ENCODE data around the gene NPFF. TPM values are rescaled to one million over a fixed set of nuclear protein-coding genes. Genes with fewer than 3 reads are reported as not detected.

NPFF gene
- total and polyA plus RNA-seq, 2 donors (not counting 3 experiments of a cell fraction or from before 2014, with no cell fraction given) = not detected

DNA sequence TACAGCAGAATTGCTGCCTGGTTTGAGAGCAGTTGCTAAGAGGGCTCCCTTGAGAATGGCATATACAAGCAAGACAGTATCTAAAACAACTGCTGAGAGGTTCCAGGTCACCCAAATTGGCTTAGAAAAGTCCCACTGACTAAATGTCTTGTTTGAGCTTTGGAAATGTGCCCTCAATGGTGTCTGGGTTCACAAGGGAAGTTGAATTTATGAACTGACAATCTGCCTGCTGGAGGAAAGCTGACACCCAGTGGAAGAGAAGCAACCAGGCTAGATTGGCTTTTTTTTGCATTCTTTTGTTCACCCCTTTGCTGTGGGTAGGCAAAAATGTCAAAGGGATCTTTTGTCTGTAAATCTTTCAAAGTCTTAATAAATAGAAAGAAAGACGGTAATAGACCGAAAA, 44.6 kb upstream of the NPFF start:
- no peak overlapping the region for H3K27ac ChIP-seq (ENCODE audit: insufficient read depth, low read depth, low read length)
- no peak for FAIRE-seq
- intact Hi-C loops (cut with micrococcal nuclease) (no loop called here), dilution Hi-C loops (cut with MboI; ENCODE audit: extremely low pct_ligation_motif_present, low sequenced_read_pairs) (no loop called here)
- no peak overlapping the region for H3K4me3 ChIP-seq (replicated peaks in 1 of 3; ENCODE audit: insufficient read depth in 1 of 3, low read depth in 1 of 3, low read length in 3 of 3)
- no peak overlapping the region for H2AFZ ChIP-seq (ENCODE audit: low read depth, low read length)
- H3K79me2 ChIP-seq (ENCODE audit: control insufficient read depth, insufficient read depth, low read length) = no peaks in the 10 kb centered on the region
- peaks cover 12% of the 10 kb centered on the region in 2 experiments for H3K36me3 ChIP-seq (ENCODE audit: control insufficient read depth in 2 of 2, extremely low read depth in 1 of 2, insufficient read depth in 2 of 2, low read length in 2 of 2)
- POLR2A ChIA-PET = no interaction called here
- no peaks in the 10 kb centered on the region for H3K9me1 ChIP-seq (replicated peaks; ENCODE audit: control insufficient read depth, extremely low read depth, insufficient read depth, low read length)
- no peak overlapping the region for H3K4me2 ChIP-seq (ENCODE audit: insufficient read depth, low read length)
- H4K20me1 ChIP-seq (replicated peaks; ENCODE audit: control insufficient read depth, extremely low read depth, insufficient read depth, low read length) = no peaks in the 10 kb centered on the region
- no TSS peak for BruUV-seq (replicated peaks)
- TF ChIP-seq, protein P1, sequence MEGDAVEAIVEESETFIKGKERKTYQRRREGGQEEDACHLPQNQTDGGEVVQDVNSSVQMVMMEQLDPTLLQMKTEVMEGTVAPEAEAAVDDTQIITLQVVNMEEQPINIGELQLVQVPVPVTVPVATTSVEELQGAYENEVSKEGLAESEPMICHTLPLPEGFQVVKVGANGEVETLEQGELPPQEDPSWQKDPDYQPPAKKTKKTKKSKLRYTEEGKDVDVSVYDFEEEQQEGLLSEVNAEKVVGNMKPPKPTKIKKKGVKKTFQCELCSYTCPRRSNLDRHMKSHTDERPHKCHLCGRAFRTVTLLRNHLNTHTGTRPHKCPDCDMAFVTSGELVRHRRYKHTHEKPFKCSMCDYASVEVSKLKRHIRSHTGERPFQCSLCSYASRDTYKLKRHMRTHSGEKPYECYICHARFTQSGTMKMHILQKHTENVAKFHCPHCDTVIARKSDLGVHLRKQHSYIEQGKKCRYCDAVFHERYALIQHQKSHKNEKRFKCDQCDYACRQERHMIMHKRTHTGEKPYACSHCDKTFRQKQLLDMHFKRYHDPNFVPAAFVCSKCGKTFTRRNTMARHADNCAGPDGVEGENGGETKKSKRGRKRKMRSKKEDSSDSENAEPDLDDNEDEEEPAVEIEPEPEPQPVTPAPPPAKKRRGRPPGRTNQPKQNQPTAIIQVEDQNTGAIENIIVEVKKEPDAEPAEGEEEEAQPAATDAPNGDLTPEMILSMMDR (IDR thresholded peaks at IDR 0.05; ENCODE audit: extremely low read depth in 1 of 2, insufficient read depth in 1 of 2, low read depth in 1 of 2, low read length in 2 of 2) = no peak
- TF ChIP-seq, protein P2, sequence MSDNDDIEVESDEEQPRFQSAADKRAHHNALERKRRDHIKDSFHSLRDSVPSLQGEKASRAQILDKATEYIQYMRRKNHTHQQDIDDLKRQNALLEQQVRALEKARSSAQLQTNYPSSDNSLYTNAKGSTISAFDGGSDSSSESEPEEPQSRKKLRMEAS (IDR thresholded peaks at IDR 0.05; ENCODE audit: insufficient read depth, insufficient read length) = no peak
- TF ChIP-seq EZH2 (IDR thresholded peaks at IDR 0.05; ENCODE audit: borderline replicate concordance, low read depth, low read length, severe bottlenecking) (no peak), GATA2 (IDR thresholded peaks at IDR 0.05; ENCODE audit: insufficient read depth, insufficient read length, low read depth, low read length) (no peak), POLR2AphosphoS5 (IDR thresholded peaks at IDR 0.05; ENCODE audit: insufficient read depth, low read depth, low read length) (no peak), MYC (IDR thresholded peaks at IDR 0.05; ENCODE audit: low read depth, low read length) (no peak), JUN (IDR thresholded peaks at IDR 0.05; ENCODE audit: borderline replicate concordance, insufficient read depth, insufficient read length, low read depth) (no peak), POLR2A (IDR thresholded peaks at IDR 0.05; ENCODE audit: low read depth, low read length) (no peak), FOS (IDR thresholded peaks at IDR 0.05; ENCODE audit: borderline replicate concordance, insufficient read depth, low read length) (no peak)
- H3K9me3 ChIP-seq (replicated peaks; ENCODE audit: control insufficient read depth, insufficient read depth, low read length) = no peaks in the 10 kb centered on the region
- no peaks in the 10 kb centered on the region for H3K4me1 ChIP-seq (ENCODE audit: control insufficient read depth, extremely low read depth, insufficient read depth, low read length)
- H3K27me3 ChIP-seq (ENCODE audit: control insufficient read depth in 2 of 2, insufficient read depth in 2 of 2, low read length in 2 of 2) = no peaks in the 10 kb centered on the region
- DNase-seq (ENCODE audit: low read depth, low spot score) = no peak
- CTCF ChIA-PET = interaction anchor here (0.6 to 3.0 kb wide), 5 partner anchors 8 to 640 kb away, joined by 3 to 12 read pairs (median 4); partner anchors contain the start of gene ATP5MC2
- no peak overlapping the region for H3K9ac ChIP-seq (replicated peaks; ENCODE audit: extremely low read depth, insufficient read depth, low read length)

Measured in endothelial cell of umbilical vein (primary cell).